Loucy (cell line): ENCODE data around the gene IGSF23.

Source experiments
- CTCF ChIP-seq: fragments of 200-600 bp; sonication (generic); conservative IDR thresholded peaks from 2 replicates; pipeline ENCODE4 v1.5.1; 2014; ENCODE audit warnings: mild to moderate bottlenecking, antibody characterized with exemption, low read length
- EZH2phosphoT487 ChIP-seq: fragments of 200-600 bp; IDR thresholded peaks from 2 replicates; pipeline ENCODE4 v1.6.1; 2018; ENCODE audit warnings: antibody characterized with exemption, mild to moderate bottlenecking, moderate library complexity, borderline replicate concordance

GRCh38 chr19:44626048-44626624 lies 12.8 kb downstream of the IGSF23 start:
- TF ChIP-seq CTCF, result no peak
- no peak for TF ChIP-seq EZH2phosphoT487
